GM12875 (cell line): ENCODE measurements around the gene CPVL.

Source experiments
- H3K4me3 ChIP-seq: one replicate; pipeline ENCODE4 v1.5.1; 2011; ENCODE audit warnings: low read depth, low read length, control low read depth
- CTCF ChIP-seq: IDR thresholded peaks from 2 replicates; pipeline ENCODE4 v1.5.1; 2011; ENCODE audit warnings: low read depth, mild to moderate bottlenecking, control low read depth, inconsistent platforms, low read length, moderate library complexity, borderline replicate concordance; ENCODE audit not compliant: insufficient read depth

Gene CPVL

GRCh38 chr7:29113384-29114102 is 32.8 kb downstream of the CPVL start:
- TF ChIP-seq CTCF = peak; percentile 8; the same call in 1 of the 2 replicates
- no peak overlapping the region for H3K4me3 ChIP-seq

GRCh38 chr7:29112721-29113120 is 33.6 kb downstream of the CPVL start:
- TF ChIP-seq CTCF = no peak
- H3K4me3 ChIP-seq = no peak overlapping the region

GRCh38 chr7:29109899-29110298 is 36.4 kb downstream of the CPVL start:
- no peak overlapping the region for H3K4me3 ChIP-seq
- no peak for TF ChIP-seq CTCF

- TF ChIP-seq CTCF = no peak
- no peak overlapping the region for H3K4me3 ChIP-seq
Measured at GRCh38 chr7:29109358-29109757, 37.0 kb downstream of the CPVL start.

- H3K4me3 ChIP-seq = no peak overlapping the region
- TF ChIP-seq CTCF = no peak
Measured at GRCh38 chr7:29107056-29107455, 39.3 kb downstream of the CPVL start.

- no peak for TF ChIP-seq CTCF
- H3K4me3 ChIP-seq = no peak overlapping the region
Measured at GRCh38 chr7:29106669-29106988, 39.7 kb downstream of the CPVL start.

- H3K4me3 ChIP-seq = no peak overlapping the region
- peak; percentile 76; the same call in 1 of the 2 replicates for TF ChIP-seq CTCF
Measured at GRCh38 chr7:29105752-29106668, 40.3 kb downstream of the CPVL start.
